K562 (cell line): ENCODE results near the gene TLE3. TPM values are rescaled to one million over a fixed set of nuclear protein-coding genes. Genes with fewer than 3 reads are reported as not detected.

Source experiments
- ATAC-seq: fragments of 200-7000 bp; cut with Tn5 transposase; 3 replicates; pipeline ENCODE4 v1.9.1; 2020; ENCODE audit warnings: moderate library complexity
- BruUV-seq: library from RNA; stranded (reverse); fragments of 400-500 nt; replicated peaks from 2 replicates; lab custom pipeline; 2021; lab: Mats Ljungman, UMichigan
- CTCF ChIA-PET: fragments of 300-600 bp; formaldehyde crosslinking; extraction: SDS; loops from one replicate; lab custom pipeline; 2021; ENCODE audit warnings: low intra/inter-chr PET ratio; lab: Yijun Ruan, JAX
- POLR2A ChIA-PET: fragments of 300-600, 350-650 bp; sonication (Branson Sonifier 250); formaldehyde crosslinking; extraction: SDS; loops from one replicate; lab custom pipeline; 2021; ENCODE audit warnings: antibody characterized with exemption, inconsistent platforms; lab: Yijun Ruan, JAX
- DNase-seq, 4 experiments: peaks; one replicate each; pipeline versions ENCODE4 v3.0.0 to v3.0.0-alpha.2; 2011 to 2018; ENCODE audit warnings: low spot score in 3 of 4, mixed read lengths in 3 of 4; ENCODE audit errors: extremely low read depth in 1 of 4
- FAIRE-seq: peaks from 2 replicates; lab custom pipeline; 2011; peaks lifted over from hg19 to GRCh38; lab: Jason Lieb, UNC
- H2AFZ ChIP-seq: 2 replicates; pipeline ENCODE4 v1.6.0; 2011; ENCODE audit warnings: low read depth, low read length, control low read depth, inconsistent platforms
- H3K27ac ChIP-seq: fragments of 200-600 bp; 3 replicates; pipeline ENCODE4 v1.8.0; 2011; ENCODE audit warnings: low read depth, mild to moderate bottlenecking, control low read depth, inconsistent platforms, low read length, moderate library complexity, mixed read lengths; ENCODE audit errors: extremely low read depth
- H3K27me3 ChIP-seq, 2 experiments: fragments of 300-600 bp in 1 of 2; 2 replicates in 1 of 2; 3 replicates in 1 of 2; pipeline versions ENCODE4 v1.6.0 to v1.8.0; 2011; ENCODE audit warnings: inconsistent platforms in 2 of 2, low read length in 2 of 2, mild to moderate bottlenecking in 1 of 2, mixed read lengths in 1 of 2, moderate library complexity in 1 of 2; ENCODE audit not compliant: control insufficient read depth in 2 of 2, insufficient read depth in 2 of 2
- H3K36me3 ChIP-seq: fragments of 300-600 bp; 3 replicates; pipeline ENCODE4 v1.8.0; 2011; ENCODE audit warnings: mild to moderate bottlenecking, low read length, inconsistent platforms; ENCODE audit not compliant: control insufficient read depth, insufficient read depth
- H3K4me1 ChIP-seq, 2 experiments: fragments of 200-600 bp in 1 of 2; replicated peaks in 1 of 2; 2 replicates in 1 of 2; 3 replicates in 1 of 2; pipeline versions ENCODE4 v1.5.1 to v1.8.0; 2011; ENCODE audit warnings: inconsistent platforms in 2 of 2, low read length in 2 of 2, mild to moderate bottlenecking in 1 of 2, mixed read lengths in 1 of 2, moderate library complexity in 1 of 2; ENCODE audit not compliant: control insufficient read depth in 2 of 2, insufficient read depth in 2 of 2
- H3K4me2 ChIP-seq: 2 replicates; pipeline ENCODE4 v1.6.1; 2011; ENCODE audit warnings: low read length, control low read depth, inconsistent platforms, mixed read lengths; ENCODE audit not compliant: insufficient read depth
- H3K4me3 ChIP-seq: fragments of 200-600 bp; sonication (generic), shearing (Covaris generic); 2 replicates; pipeline ENCODE4 v1.5.1; 2016; ENCODE audit warnings: control low read depth, inconsistent platforms
- H3K79me2 ChIP-seq: fragments of 200-600 bp; 3 replicates; pipeline ENCODE4 v1.8.0; 2011; ENCODE audit warnings: low read length, inconsistent platforms; ENCODE audit not compliant: control insufficient read depth, insufficient read depth
- H3K9ac ChIP-seq, 2 experiments: 2 replicates each; pipeline versions ENCODE4 v1.6.0 to v1.6.1; 2011; ENCODE audit warnings: low read depth in 2 of 2, low read length in 2 of 2, control low read depth in 1 of 2, inconsistent platforms in 1 of 2, mild to moderate bottlenecking in 1 of 2, mixed read lengths in 1 of 2; ENCODE audit not compliant: insufficient read depth in 1 of 2
- H3K9me1 ChIP-seq: one replicate; pipeline ENCODE4 v1.6.0; 2011; ENCODE audit warnings: inconsistent platforms, mild to moderate bottlenecking, low read length, moderate library complexity; ENCODE audit not compliant: control insufficient read depth, insufficient read depth
- H3K9me3 ChIP-seq: replicated peaks from 2 replicates; pipeline ENCODE4 v1.5.1; 2011; ENCODE audit warnings: low read depth, low read length, inconsistent platforms; ENCODE audit not compliant: control insufficient read depth, insufficient read depth
- H4K20me1 ChIP-seq: replicated peaks from 2 replicates; pipeline ENCODE4 v1.6.1; 2011; ENCODE audit warnings: low read length, inconsistent platforms, mixed read lengths; ENCODE audit not compliant: control insufficient read depth, insufficient read depth
- ARHGAP35 ChIP-seq: fragments of 450-650 bp; IDR thresholded peaks from 2 replicates; pipeline ENCODE4 v1.6.1; 2018; ENCODE audit not compliant: partially characterized antibody
- HIVEP1 ChIP-seq: fragments of 250-450 bp; sonication (Bioruptor Pico); IDR thresholded peaks from 2 replicates; pipeline ENCODE4 v1.4.0; 2020; ENCODE audit warnings: mild to moderate bottlenecking
- MAZ ChIP-seq, 2 experiments: fragments of 450-650 bp in 1 of 2; sonication (generic) in 1 of 2; formaldehyde crosslinking; IDR thresholded peaks in 1 of 2; conservative IDR thresholded peaks in 1 of 2; 2 replicates each; pipeline versions ENCODE4 v1.4.0 to v1.5.0; 2020; ENCODE audit warnings: mild to moderate bottlenecking in 1 of 2, missing genetic modification reagents in 1 of 2
- NCOA4 ChIP-seq: fragments of 450-650 bp; IDR thresholded peaks from 2 replicates; pipeline ENCODE4 v1.6.1; 2018; ENCODE audit warnings: mild to moderate bottlenecking; ENCODE audit not compliant: partially characterized antibody
- PHB2 ChIP-seq: fragments of 450-650 bp; IDR thresholded peaks from 2 replicates; pipeline ENCODE4 v1.6.1; 2017; ENCODE audit warnings: low read depth
- SRSF1 ChIP-seq: fragments of 200-400 bp; formaldehyde crosslinking; IDR thresholded peaks from 2 replicates; pipeline ENCODE4 v1.6.1; 2017; ENCODE audit warnings: mild to moderate bottlenecking, low read depth, low read length, moderate library complexity
- ZNF124 ChIP-seq: sonication (generic); formaldehyde crosslinking; IDR thresholded peaks from 2 replicates; pipeline ENCODE4 v1.8.1; 2022; ENCODE audit warnings: missing genetic modification reagents
- ZNF224 ChIP-seq: sonication (generic); formaldehyde crosslinking; IDR thresholded peaks from 2 replicates; pipeline ENCODE4 v1.8.0; 2022; ENCODE audit warnings: mild to moderate bottlenecking, missing genetic modification reagents
- ZNF274 ChIP-seq: IDR thresholded peaks from 2 replicates; pipeline ENCODE4 v1.6.1; 2011; ENCODE audit warnings: low read depth, mild to moderate bottlenecking, low read length, moderate library complexity, borderline replicate concordance
- ZNF431 ChIP-seq: sonication (generic); formaldehyde crosslinking; IDR thresholded peaks from 2 replicates; pipeline ENCODE4 v1.8.0; 2022; ENCODE audit warnings: mild to moderate bottlenecking, missing genetic modification reagents
- ZSCAN32 ChIP-seq: fragments of 450-650 bp; formaldehyde crosslinking; IDR thresholded peaks from 2 replicates; pipeline ENCODE4 v1.4.0; 2020; ENCODE audit warnings: mild to moderate bottlenecking, moderate library complexity
- WGBS: fragments of 100-300 bp; shearing (Covaris generic); methylation state at CpG from one replicate; pipeline ENCODE4 v1.1.6; 2016; ENCODE audit warnings: low coverage, mixed read lengths; ENCODE audit not compliant: insufficient coverage; ENCODE audit errors: missing lambda C conversion rate; 5-methylcytosine and 5-hydroxymethylcytosine counted together
- in situ Hi-C: fragments of 300-500 bp; cut with MboI; formaldehyde crosslinking; loops from 4 replicates; pipeline ENCODE4 v1.15.0; 2018; ENCODE audit warnings: inconsistent platforms, mixed read lengths
- intact Hi-C: fragments of 100-400 bp; cut with micrococcal nuclease; formaldehyde crosslinking; loops from 2 replicates; pipeline ENCODE4 v1.14.2; 2022
- polyA plus RNA-seq, 8 experiments: library from polyadenylated mRNA; depleted of rRNA in 4 of 8; stranded (reverse) in 5 of 8; unstranded in 3 of 8; fragments of >200 nt; fragmentation: Nextera tagmentation in 2 of 8; fragmentation: Illumina TruSeq in 1 of 8; extraction: Ambion mirVana in 2 of 8; extraction: Trizol in 1 of 8; gene quantifications; 2 replicates each; pipeline versions ENCODE4 v1.2.1 to v1.2.3, GENCODE V29; 2011 to 2014; ENCODE audit warnings: inconsistent platforms in 1 of 8, missing spikeins in 1 of 8
- total RNA-seq, 7 experiments: library from RNA; depleted of rRNA in 6 of 7; stranded (reverse); fragments of >200 nt in 6 of 7; fragmentation: Illumina TruSeq in 2 of 7; extraction: Trizol in 2 of 7; gene quantifications; 2 replicates each; pipeline versions ENCODE4 v1.2.1 to v1.2.3, GENCODE V29; 2011 to 2021; ENCODE audit warnings: low replicate concordance in 1 of 7
- TF ChIP-seq, protein P1 (sequence below): IDR thresholded peaks from 2 replicates; pipeline ENCODE4 v1.6.1; 2014; ENCODE audit warnings: antibody characterized with exemption
- TF ChIP-seq, protein P2 (sequence below): fragments of 450-650 bp; IDR thresholded peaks from 2 replicates; pipeline ENCODE4 v1.6.1; 2017; ENCODE audit warnings: antibody characterized with exemption, mild to moderate bottlenecking
- TF ChIP-seq, protein P3 (sequence below), 2 experiments: fragments of 450-650 bp in 1 of 2; sonication (generic) in 1 of 2; formaldehyde crosslinking in 1 of 2; IDR thresholded peaks in 1 of 2; conservative IDR thresholded peaks in 1 of 2; 2 replicates each; pipeline versions ENCODE4 v1.6.1 to v1.8.1; 2016 to 2023; ENCODE audit warnings: mild to moderate bottlenecking in 2 of 2, moderate library complexity in 2 of 2, inconsistent platforms in 1 of 2, missing genetic modification reagents in 1 of 2
- TF ChIP-seq, protein P4 (sequence below): fragments of 250-450 bp; sonication (Bioruptor Pico); IDR thresholded peaks from 2 replicates; pipeline ENCODE4 v1.8.0; 2021; ENCODE audit warnings: moderate library complexity, mild to moderate bottlenecking, inconsistent platforms

Gene TLE3
- total and polyA plus RNA-seq, 9 of the 15 experiments (the other 6 are each of a cell fraction or from before 2014, with no cell fraction given): 1.5 to 84.2 (median 14.1) TPM

DNA sequence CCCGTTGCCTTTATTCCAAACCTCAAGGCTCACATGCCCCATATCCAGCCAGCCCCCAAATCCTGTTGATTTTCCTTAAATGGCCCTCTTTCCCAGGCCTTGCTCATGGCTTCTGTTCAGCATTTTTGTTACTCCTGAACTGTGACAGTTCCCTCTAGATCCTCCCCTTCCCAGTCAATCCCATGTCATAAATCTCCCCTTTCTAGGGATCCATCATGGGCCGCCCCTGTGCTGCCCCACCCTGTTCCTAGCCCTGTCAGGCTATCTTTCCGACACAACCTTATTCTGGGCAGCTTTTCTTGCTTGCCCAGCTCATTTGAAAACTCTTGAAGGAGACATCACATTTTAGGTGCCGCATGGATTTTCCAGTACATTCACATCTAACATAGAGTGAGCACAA lies 84.8 kb downstream of the TLE3 start:
- H3K9me3 ChIP-seq: no peaks in the 10 kb centered on the region
- H3K36me3 ChIP-seq: no peaks in the 10 kb centered on the region
- TF ChIP-seq, protein P1, sequence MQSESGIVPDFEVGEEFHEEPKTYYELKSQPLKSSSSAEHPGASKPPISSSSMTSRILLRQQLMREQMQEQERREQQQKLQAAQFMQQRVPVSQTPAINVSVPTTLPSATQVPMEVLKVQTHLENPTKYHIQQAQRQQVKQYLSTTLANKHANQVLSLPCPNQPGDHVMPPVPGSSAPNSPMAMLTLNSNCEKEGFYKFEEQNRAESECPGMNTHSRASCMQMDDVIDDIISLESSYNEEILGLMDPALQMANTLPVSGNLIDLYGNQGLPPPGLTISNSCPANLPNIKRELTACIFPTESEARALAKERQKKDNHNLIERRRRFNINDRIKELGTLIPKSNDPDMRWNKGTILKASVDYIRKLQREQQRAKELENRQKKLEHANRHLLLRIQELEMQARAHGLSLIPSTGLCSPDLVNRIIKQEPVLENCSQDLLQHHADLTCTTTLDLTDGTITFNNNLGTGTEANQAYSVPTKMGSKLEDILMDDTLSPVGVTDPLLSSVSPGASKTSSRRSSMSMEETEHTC: no peak
- TF ChIP-seq MAZ (CRISPR knock-in tag; conservative IDR thresholded peaks at IDR 0.05 in 1 of 2, IDR thresholded peaks at IDR 0.05 in 1 of 2) (no peak), ZNF274 (no peak), ARHGAP35 (no peak), ZNF224 (CRISPR knock-in tag) (no peak), ZSCAN32 (no peak), NCOA4 (no peak), HIVEP1 (CRISPR knock-in tag) (no peak), PHB2 (no peak), ZNF124 (no peak), SRSF1 (no peak), ZNF431 (CRISPR knock-in tag) (no peak)
- TF ChIP-seq, protein P2, sequence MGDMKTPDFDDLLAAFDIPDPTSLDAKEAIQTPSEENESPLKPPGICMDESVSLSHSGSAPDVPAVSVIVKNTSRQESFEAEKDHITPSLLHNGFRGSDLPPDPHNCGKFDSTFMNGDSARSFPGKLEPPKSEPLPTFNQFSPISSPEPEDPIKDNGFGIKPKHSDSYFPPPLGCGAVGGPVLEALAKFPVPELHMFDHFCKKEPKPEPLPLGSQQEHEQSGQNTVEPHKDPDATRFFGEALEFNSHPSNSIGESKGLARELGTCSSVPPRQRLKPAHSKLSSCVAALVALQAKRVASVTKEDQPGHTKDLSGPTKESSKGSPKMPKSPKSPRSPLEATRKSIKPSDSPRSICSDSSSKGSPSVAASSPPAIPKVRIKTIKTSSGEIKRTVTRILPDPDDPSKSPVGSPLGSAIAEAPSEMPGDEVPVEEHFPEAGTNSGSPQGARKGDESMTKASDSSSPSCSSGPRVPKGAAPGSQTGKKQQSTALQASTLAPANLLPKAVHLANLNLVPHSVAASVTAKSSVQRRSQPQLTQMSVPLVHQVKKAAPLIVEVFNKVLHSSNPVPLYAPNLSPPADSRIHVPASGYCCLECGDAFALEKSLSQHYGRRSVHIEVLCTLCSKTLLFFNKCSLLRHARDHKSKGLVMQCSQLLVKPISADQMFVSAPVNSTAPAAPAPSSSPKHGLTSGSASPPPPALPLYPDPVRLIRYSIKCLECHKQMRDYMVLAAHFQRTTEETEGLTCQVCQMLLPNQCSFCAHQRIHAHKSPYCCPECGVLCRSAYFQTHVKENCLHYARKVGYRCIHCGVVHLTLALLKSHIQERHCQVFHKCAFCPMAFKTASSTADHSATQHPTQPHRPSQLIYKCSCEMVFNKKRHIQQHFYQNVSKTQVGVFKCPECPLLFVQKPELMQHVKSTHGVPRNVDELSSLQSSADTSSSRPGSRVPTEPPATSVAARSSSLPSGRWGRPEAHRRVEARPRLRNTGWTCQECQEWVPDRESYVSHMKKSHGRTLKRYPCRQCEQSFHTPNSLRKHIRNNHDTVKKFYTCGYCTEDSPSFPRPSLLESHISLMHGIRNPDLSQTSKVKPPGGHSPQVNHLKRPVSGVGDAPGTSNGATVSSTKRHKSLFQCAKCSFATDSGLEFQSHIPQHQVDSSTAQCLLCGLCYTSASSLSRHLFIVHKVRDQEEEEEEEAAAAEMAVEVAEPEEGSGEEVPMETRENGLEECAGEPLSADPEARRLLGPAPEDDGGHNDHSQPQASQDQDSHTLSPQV: no peak
- TF ChIP-seq, protein P3, sequence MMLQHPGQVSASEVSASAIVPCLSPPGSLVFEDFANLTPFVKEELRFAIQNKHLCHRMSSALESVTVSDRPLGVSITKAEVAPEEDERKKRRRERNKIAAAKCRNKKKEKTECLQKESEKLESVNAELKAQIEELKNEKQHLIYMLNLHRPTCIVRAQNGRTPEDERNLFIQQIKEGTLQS (IDR thresholded peaks at IDR 0.05): no peak
- TF ChIP-seq, protein P3 (CRISPR knock-in tag; conservative IDR thresholded peaks at IDR 0.05): no peak
- TF ChIP-seq, protein P4, sequence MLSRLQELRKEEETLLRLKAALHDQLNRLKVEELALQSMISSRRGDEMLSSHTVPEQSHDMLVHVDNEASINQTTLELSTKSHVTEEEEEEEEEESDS: no peak
- H3K4me1 ChIP-seq: no peaks in the 10 kb centered on the region
- no peak overlapping the region for H3K9ac ChIP-seq
- intact Hi-C loops: no loop called here
- ChIA-PET POLR2A (interaction anchor here (0.7 kb wide), 1 partner anchor 28 kb away, joined by 3 read pairs; no protein-coding TSS in a partner anchor), CTCF (no interaction called here)
- H3K4me3 ChIP-seq: no peak overlapping the region
- no peak overlapping the region for H2AFZ ChIP-seq
- no peak overlapping the region for H3K4me2 ChIP-seq
- H3K27me3 ChIP-seq: peaks cover 31 to 72% of the 10 kb centered on the region in 2 experiments
- WGBS: 1% methylated on average over 4 of the region's 4 CpGs
- FAIRE-seq (no peak), ATAC-seq (no peak), DNase-seq (no peak)
- no peaks in the 10 kb centered on the region for H4K20me1 ChIP-seq
- H3K27ac ChIP-seq: no peak overlapping the region
- BruUV-seq: no TSS peak
- in situ Hi-C loops: no loop called here
- H3K79me2 ChIP-seq: no peaks in the 10 kb centered on the region
- H3K9me1 ChIP-seq: no peaks in the 10 kb centered on the region
